Rectal smooth muscle tissue (tissue), 1 donor: ENCODE results near the gene CRLF2.
"Not testable (repeated sequence)": the region's sequence is repeated elsewhere in the genome, so short reads cannot be mapped to it uniquely, and the experiment has no call there.

ENCODE experiments used
- H3K27ac ChIP-seq: one replicate; pipeline ENCODE4 v1.7.0; 2013; ENCODE audit warnings: low read depth, low read length, inconsistent platforms
- H3K27me3 ChIP-seq: one replicate; pipeline ENCODE4 v1.7.0; 2013; ENCODE audit warnings: low read length; ENCODE audit not compliant: control insufficient read depth, insufficient read depth
- H3K36me3 ChIP-seq: one replicate; pipeline ENCODE4 v1.7.0; 2013; ENCODE audit warnings: low read length; ENCODE audit not compliant: control insufficient read depth, insufficient read depth
- H3K4me1 ChIP-seq: one replicate; pipeline ENCODE4 v1.7.0; 2013; ENCODE audit warnings: low read length; ENCODE audit not compliant: control insufficient read depth, insufficient read depth
- H3K4me3 ChIP-seq: one replicate; pipeline ENCODE4 v1.7.0; 2013; ENCODE audit warnings: low read length
- H3K9ac ChIP-seq: one replicate; pipeline ENCODE4 v1.7.0; 2013; ENCODE audit warnings: low read length

The CRLF2 gene

GRCh38 chrX:1231850-1232465 lies 19.5 kb upstream of the CRLF2 start:
- Histone ChIP-seq H3K4me3 (no peak overlapping the region), H3K9ac (no peak overlapping the region), H3K27me3 (no peaks in the 10 kb centered on the region), H3K36me3 (no peaks in the 10 kb centered on the region), H3K27ac (no peak overlapping the region), H3K4me1 (no peaks in the 10 kb centered on the region)

- H3K4me1 ChIP-seq, H3K27ac ChIP-seq, H3K27me3 ChIP-seq, H3K36me3 ChIP-seq, H3K9ac ChIP-seq, H3K4me3 ChIP-seq: not testable (repeated sequence)
Observed at GRCh38 chrX:1228101-1228500, 15.7 kb upstream of the CRLF2 start.

GRCh38 chrX:1226249-1226648 lies 13.8 kb upstream of the CRLF2 start:
- Histone ChIP-seq H3K36me3 (no peaks in the 10 kb centered on the region), H3K4me1 (no peaks in the 10 kb centered on the region), H3K27me3 (no peaks in the 10 kb centered on the region), H3K9ac (no peak overlapping the region), H3K27ac (no peak overlapping the region), H3K4me3 (no peak overlapping the region)

GRCh38 chrX:1224954-1225353 lies 12.5 kb upstream of the CRLF2 start:
- Histone ChIP-seq H3K9ac (no peak overlapping the region), H3K27ac (no peak overlapping the region), H3K27me3 (no peaks in the 10 kb centered on the region), H3K4me1 (no peaks in the 10 kb centered on the region), H3K4me3 (no peak overlapping the region), H3K36me3 (no peaks in the 10 kb centered on the region)

GRCh38 chrX:1223242-1223600 lies 10.8 kb upstream of the CRLF2 start:
- H3K4me3 ChIP-seq: no peak overlapping the region
- no peaks in the 10 kb centered on the region for H3K4me1 ChIP-seq
- no peaks in the 10 kb centered on the region for H3K27me3 ChIP-seq
- no peak overlapping the region for H3K27ac ChIP-seq
- no peak overlapping the region for H3K9ac ChIP-seq
- no peaks in the 10 kb centered on the region for H3K36me3 ChIP-seq

- Histone ChIP-seq H3K9ac (no peak overlapping the region), H3K4me3 (no peak overlapping the region)
Observed at GRCh38 chrX:1222531-1223241, 10.2 kb upstream of the CRLF2 start.

GRCh38 chrX:1221296-1221845 lies 8.9 kb upstream of the CRLF2 start:
- Histone ChIP-seq H3K36me3 (no peaks in the 10 kb centered on the region), H3K27me3 (no peaks in the 10 kb centered on the region), H3K27ac (no peak overlapping the region), H3K9ac (no peak overlapping the region), H3K4me1 (no peaks in the 10 kb centered on the region), H3K4me3 (no peak overlapping the region)

More at GRCh38 chrX:1222531-1223241, 10.2 kb upstream of the CRLF2 start:
- H3K27ac ChIP-seq: no peak overlapping the region
- no peaks in the 10 kb centered on the region for H3K36me3 ChIP-seq
- H3K4me1 ChIP-seq: no peaks in the 10 kb centered on the region
- H3K27me3 ChIP-seq: no peaks in the 10 kb centered on the region

- H3K4me3 ChIP-seq: no peak overlapping the region
- no peaks in the 10 kb centered on the region for H3K4me1 ChIP-seq
- no peaks in the 10 kb centered on the region for H3K27me3 ChIP-seq
- no peaks in the 10 kb centered on the region for H3K36me3 ChIP-seq
- H3K9ac ChIP-seq: no peak overlapping the region
- H3K27ac ChIP-seq: no peak overlapping the region
Observed at GRCh38 chrX:1218286-1218685, 5.8 kb upstream of the CRLF2 start.

GRCh38 chrX:1215123-1215823 lies 2.8 kb upstream of the CRLF2 start:
- H3K27me3 ChIP-seq: no peaks in the 10 kb centered on the region
- H3K4me3 ChIP-seq: no peak overlapping the region
- H3K27ac ChIP-seq: no peak overlapping the region
- H3K4me1 ChIP-seq: no peaks in the 10 kb centered on the region
- no peak overlapping the region for H3K9ac ChIP-seq
- no peaks in the 10 kb centered on the region for H3K36me3 ChIP-seq

- H3K4me1 ChIP-seq: no peaks in the 10 kb centered on the region
- no peak overlapping the region for H3K27ac ChIP-seq
- no peak overlapping the region for H3K4me3 ChIP-seq
- no peak overlapping the region for H3K9ac ChIP-seq
- H3K36me3 ChIP-seq: no peaks in the 10 kb centered on the region
- H3K27me3 ChIP-seq: no peaks in the 10 kb centered on the region
Observed at GRCh38 chrX:1213971-1214370, 1.5 kb upstream of the CRLF2 start.

- no peaks in the 10 kb centered on the region for H3K27me3 ChIP-seq
- no peak overlapping the region for H3K9ac ChIP-seq
- no peak overlapping the region for H3K27ac ChIP-seq
- no peaks in the 10 kb centered on the region for H3K36me3 ChIP-seq
- H3K4me1 ChIP-seq: no peaks in the 10 kb centered on the region
- no peak overlapping the region for H3K4me3 ChIP-seq
Observed at GRCh38 chrX:1210844-1211243, 1.6 kb downstream of the CRLF2 start.

- no peaks in the 10 kb centered on the region for H3K36me3 ChIP-seq
- H3K4me3 ChIP-seq: no peak overlapping the region
- no peaks in the 10 kb centered on the region for H3K4me1 ChIP-seq
- H3K27ac ChIP-seq: no peak overlapping the region
- H3K9ac ChIP-seq: no peak overlapping the region
- H3K27me3 ChIP-seq: no peaks in the 10 kb centered on the region
Observed at GRCh38 chrX:1207496-1208025, 4.9 kb downstream of the CRLF2 start.
